Measurements from ENCODE around the gene ITGB8. TPM values are rescaled to one million over a fixed set of nuclear protein-coding genes. Genes with fewer than 3 reads are reported as not detected.

The ITGB8 gene
- total and polyA plus RNA-seq, 2 of the 4 experiments (the other 2 are of a cell fraction): 2.6 to 10.2 TPM

DNA sequence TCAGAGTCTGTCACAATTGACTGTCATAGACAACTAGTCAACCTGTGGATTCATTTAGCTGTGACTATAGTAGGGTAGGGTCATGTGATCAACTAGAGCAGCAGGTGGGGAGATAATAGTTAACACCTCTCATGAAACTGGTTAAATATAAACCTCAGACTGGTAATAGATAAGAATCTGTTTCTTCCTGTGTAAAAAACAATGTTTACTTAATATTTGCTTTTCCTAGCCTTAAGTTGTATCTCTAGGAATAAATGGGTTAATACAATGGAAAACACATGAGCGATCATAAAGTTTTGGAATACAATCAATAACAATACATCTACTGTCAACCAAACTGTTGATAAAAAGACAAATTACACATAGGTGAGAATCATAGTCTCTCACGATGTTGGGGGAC lies 43.4 kb upstream of the ITGB8 start:
- Histone ChIP-seq H3K23ac (ENCODE audit: low read depth, low read length) (no peak overlapping the region), H4K91ac (ENCODE audit: insufficient read depth, low read depth, low read length) (no peak overlapping the region), H3K9me1 (ENCODE audit: insufficient read depth, low read length) (no peaks in the 10 kb centered on the region), H3K18ac (ENCODE audit: low read depth, low read length) (no peak overlapping the region), H3K4me1 (ENCODE audit: control insufficient read depth, insufficient read depth, low read length) (no peaks in the 10 kb centered on the region), H4K5ac (ENCODE audit: low read depth, low read length) (no peak overlapping the region), H3K79me1 (ENCODE audit: low read depth in 1 of 2, low read length in 2 of 2) (no peaks in the 10 kb centered on the region), H3K9me3 (ENCODE audit: control insufficient read depth, insufficient read depth, low read length) (no peaks in the 10 kb centered on the region), H2BK15ac (ENCODE audit: low read depth, low read length) (no peak overlapping the region), H3K27ac (ENCODE audit: insufficient read depth, low read length) (no peak overlapping the region), H3K4me3 (ENCODE audit: insufficient read depth, low read depth, low read length) (no peak overlapping the region), H3K36me3 (ENCODE audit: control insufficient read depth, insufficient read depth, low read length) (no peaks in the 10 kb centered on the region), H2BK5ac (ENCODE audit: low read depth, low read length, poor library complexity, severe bottlenecking) (no peak overlapping the region), H3K14ac (replicated peaks; ENCODE audit: low read depth, low read length) (no peak overlapping the region), H3K4ac (ENCODE audit: low read depth, low read length) (no peak overlapping the region), H2AK5ac (ENCODE audit: low read depth, low read length) (no peak overlapping the region), H4K20me1 (ENCODE audit: insufficient read depth, low read length) (no peaks in the 10 kb centered on the region), H3K27me3 (ENCODE audit: control insufficient read depth, insufficient read depth, low read length) (no peaks in the 10 kb centered on the region), H3K9ac (ENCODE audit: low read depth, low read length) (no peak overlapping the region), H2AFZ (replicated peaks; ENCODE audit: low read length, poor library complexity) (no peak overlapping the region), H2BK120ac (ENCODE audit: low read depth, low read length) (no peak overlapping the region), H3K56ac (ENCODE audit: extremely low read depth, insufficient read depth, low read length) (no peak overlapping the region), H2AK9ac (replicated peaks; ENCODE audit: low read depth, low read length, poor library complexity) (no peak overlapping the region), H3K4me2 (ENCODE audit: low read depth, low read length) (no peak overlapping the region), H2BK20ac (ENCODE audit: low read depth, low read length) (no peak overlapping the region), H4K8ac (ENCODE audit: low read depth in 2 of 2, low read length in 2 of 2) (no peak overlapping the region)
- no CpG with 5 or more reads among the region's 2 CpGs for WGBS, 2 experiments (ENCODE audit: extremely low coverage in 2 of 2, insufficient read length in 1 of 2)
- BruUV-seq (replicated peaks): no TSS peak
- TF ChIP-seq RCOR1 (IDR thresholded peaks at IDR 0.05; ENCODE audit: insufficient replicate concordance, low read length) (no peak), NFE2L2 (IDR thresholded peaks at IDR 0.05; ENCODE audit: low read depth, low read length) (no peak), MAZ (IDR thresholded peaks at IDR 0.05; ENCODE audit: borderline replicate concordance, low read depth, low read length) (no peak), RFX5 (IDR thresholded peaks at IDR 0.05; ENCODE audit: low read depth, low read length) (no peak), MAFK (IDR thresholded peaks at IDR 0.05; ENCODE audit: low read depth, low read length) (no peak)
- dilution Hi-C loops (cut with HindIII; ENCODE audit: low sequenced_read_pairs, unreplicated experiment): no loop called here
- CTCF ChIA-PET: no interaction called here
- POLR2A ChIA-PET (ENCODE audit: unreplicated experiment): no interaction called here
- ATAC-seq (ENCODE audit: low read depth): no peak
- intact Hi-C loops (cut with micrococcal nuclease): loop anchor here (2.0 kb wide), 1 partner anchor 13 kb away; no protein-coding TSS in a partner anchor
- in situ Hi-C loops (cut with MboI; ENCODE audit: low sequenced_read_pairs): no loop called here
- DNase-seq: no peak

Measured in IMR-90 (cell line).